Muscle layer of duodenum (tissue), 2 donors: ENCODE data around the gene LCP2.
"Not testable (repeated sequence)": the region's sequence is repeated elsewhere in the genome, so short reads cannot be mapped to it uniquely, and the experiment has no call there.

Experiments used
- H3K27ac ChIP-seq: one replicate; pipeline ENCODE4 v1.7.0; 2013; ENCODE audit warnings: mild to moderate bottlenecking, low read length
- H3K27me3 ChIP-seq: one replicate; pipeline ENCODE4 v1.7.0; 2013; ENCODE audit warnings: low read depth, mild to moderate bottlenecking, control low read depth, low read length
- H3K36me3 ChIP-seq, 2 donors: one replicate each; pipeline ENCODE4 v1.7.0; 2013; ENCODE audit warnings: low read length in 2 of 2, control low read depth in 1 of 2, mild to moderate bottlenecking in 1 of 2; ENCODE audit not compliant: insufficient read depth in 2 of 2, control insufficient read depth in 1 of 2
- H3K4me1 ChIP-seq, 2 donors: one replicate each; pipeline ENCODE4 v1.7.0; 2013; ENCODE audit warnings: low read length in 2 of 2, mild to moderate bottlenecking in 2 of 2, control low read depth in 1 of 2, moderate library complexity in 1 of 2; ENCODE audit not compliant: insufficient read depth in 2 of 2, control insufficient read depth in 1 of 2
- H3K4me3 ChIP-seq, 2 donors: one replicate each; pipeline ENCODE4 v1.7.0; 2013; ENCODE audit warnings: low read length in 2 of 2, low read depth in 1 of 2, mild to moderate bottlenecking in 1 of 2
- H3K9me3 ChIP-seq, 2 donors: one replicate each; pipeline ENCODE4 v1.7.0; 2013; ENCODE audit warnings: low read length in 2 of 2, control low read depth in 1 of 2, mild to moderate bottlenecking in 1 of 2; ENCODE audit not compliant: control insufficient read depth in 1 of 2
- donor health status: healthy.

The LCP2 gene

DNA sequence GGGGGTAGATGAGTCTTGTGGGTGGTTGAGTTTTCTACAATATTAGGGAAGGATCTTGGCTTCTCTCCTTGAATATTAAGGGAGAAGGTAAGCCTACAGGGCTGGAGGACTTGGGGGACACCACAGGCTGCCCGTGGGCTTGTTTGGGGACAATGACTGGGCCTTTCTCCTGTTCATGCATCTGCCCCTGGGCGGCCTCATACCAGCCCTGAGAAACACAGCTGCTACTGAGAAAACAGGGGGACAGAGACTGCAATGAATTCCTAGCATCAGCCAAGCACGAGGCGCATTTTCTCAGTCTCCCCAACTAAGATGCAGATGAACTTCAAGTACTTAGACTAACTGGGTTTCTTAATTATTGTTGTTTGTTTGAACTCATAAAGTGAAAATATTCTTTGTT, 40.2 kb downstream of the LCP2 start:
- Histone ChIP-seq H3K36me3 (peaks cover 0 to 20% of the 10 kb centered on the region in 2 donors), H3K27ac (no peak overlapping the region)

DNA sequence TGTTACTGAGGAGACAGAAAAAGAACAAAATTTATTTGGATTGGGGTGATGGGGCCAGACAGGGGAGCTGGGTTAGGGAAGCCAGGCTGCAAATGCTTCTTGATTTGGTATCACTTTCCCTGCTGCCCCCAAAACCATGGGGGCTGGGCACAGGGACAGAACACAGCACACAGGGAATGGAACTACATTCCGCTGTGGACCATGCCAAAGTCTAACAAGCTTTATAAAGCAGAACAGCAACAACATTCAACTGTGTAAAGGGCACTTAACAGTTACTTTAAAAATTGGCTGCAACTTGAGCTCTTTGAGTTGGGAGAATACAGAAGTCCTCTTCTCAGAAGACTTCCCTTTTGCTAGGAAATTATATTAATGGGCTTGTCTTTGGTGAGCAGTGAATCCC, 41.0 kb downstream of the LCP2 start:
- no peaks in the 10 kb centered on the region for H3K9me3 ChIP-seq
- H3K27ac ChIP-seq: no peak overlapping the region
- no peak overlapping the region for H3K4me3 ChIP-seq
- H3K36me3 ChIP-seq: peaks cover 0 to 19% of the 10 kb centered on the region in 2 donors
- H3K4me1 ChIP-seq: no peaks in the 10 kb centered on the region
- H3K27me3 ChIP-seq: no peaks in the 10 kb centered on the region

More for the DNA sequence above, 40.2 kb downstream of the LCP2 start:
- no peaks in the 10 kb centered on the region for H3K4me1 ChIP-seq
- H3K9me3 ChIP-seq: no peaks in the 10 kb centered on the region
- H3K27me3 ChIP-seq: no peaks in the 10 kb centered on the region
- no peak overlapping the region for H3K4me3 ChIP-seq

DNA sequence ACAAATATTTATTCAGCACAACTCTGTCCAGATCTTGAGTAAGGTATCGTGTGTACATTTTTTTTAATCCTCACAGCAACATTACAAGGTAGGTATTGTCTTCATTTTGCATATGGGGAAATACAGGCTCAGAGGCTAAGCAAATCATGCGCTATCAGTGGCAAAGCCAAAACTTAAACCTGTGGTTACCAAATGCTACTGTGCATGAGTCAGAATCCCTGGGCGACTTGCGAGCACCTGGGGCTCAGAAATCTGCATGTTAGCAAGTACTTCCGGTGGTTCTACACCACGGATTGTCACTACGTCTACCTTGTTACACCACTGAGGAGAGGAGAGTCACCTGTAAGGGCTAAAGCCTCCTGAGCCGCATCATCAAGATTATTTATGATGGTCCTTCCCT, 43.5 kb downstream of the LCP2 start:
- H3K4me1 ChIP-seq: no peaks in the 10 kb centered on the region
- no peaks in the 10 kb centered on the region for H3K27me3 ChIP-seq
- peaks cover 0 to 10% of the 10 kb centered on the region in 2 donors for H3K36me3 ChIP-seq
- H3K27ac ChIP-seq: no peak overlapping the region
- H3K9me3 ChIP-seq: no peaks in the 10 kb centered on the region
- no peak overlapping the region for H3K4me3 ChIP-seq

DNA sequence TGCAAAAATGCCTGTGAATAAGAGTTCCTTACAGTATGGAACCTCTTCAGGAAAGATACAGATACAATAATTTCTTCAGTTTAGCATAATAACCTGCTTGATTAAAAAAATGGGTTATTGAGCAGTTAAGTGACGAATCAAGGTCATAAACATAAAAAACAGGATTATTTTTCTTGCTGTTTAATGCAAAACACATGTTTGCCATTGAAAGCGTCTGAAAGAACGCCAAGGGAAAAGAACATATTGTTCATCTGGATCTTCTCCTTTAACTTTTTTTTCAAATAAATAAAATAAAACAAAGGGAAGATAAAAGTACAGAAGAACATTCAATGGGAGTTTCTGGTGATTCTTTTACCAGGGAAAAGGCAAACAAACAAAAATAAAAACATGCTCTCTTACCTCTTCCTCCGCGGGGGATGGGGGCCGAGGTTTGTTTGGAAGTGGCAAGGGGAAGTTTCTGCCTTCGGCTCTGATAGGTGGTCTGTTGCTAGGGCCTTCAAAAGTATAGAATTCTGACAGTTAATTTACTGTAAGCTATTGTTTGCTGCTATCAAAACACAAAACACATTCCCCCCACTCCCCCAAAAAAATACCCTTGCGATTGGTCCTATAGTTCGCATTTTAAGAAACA, 44.7 kb downstream of the LCP2 start:
- Histone ChIP-seq H3K27me3 (no peaks in the 10 kb centered on the region), H3K27ac (no peak overlapping the region), H3K9me3 (no peaks in the 10 kb centered on the region), H3K4me3 (no peak overlapping the region), H3K36me3 (peaks cover 0 to 9% of the 10 kb centered on the region in 2 donors), H3K4me1 (no peaks in the 10 kb centered on the region)

DNA sequence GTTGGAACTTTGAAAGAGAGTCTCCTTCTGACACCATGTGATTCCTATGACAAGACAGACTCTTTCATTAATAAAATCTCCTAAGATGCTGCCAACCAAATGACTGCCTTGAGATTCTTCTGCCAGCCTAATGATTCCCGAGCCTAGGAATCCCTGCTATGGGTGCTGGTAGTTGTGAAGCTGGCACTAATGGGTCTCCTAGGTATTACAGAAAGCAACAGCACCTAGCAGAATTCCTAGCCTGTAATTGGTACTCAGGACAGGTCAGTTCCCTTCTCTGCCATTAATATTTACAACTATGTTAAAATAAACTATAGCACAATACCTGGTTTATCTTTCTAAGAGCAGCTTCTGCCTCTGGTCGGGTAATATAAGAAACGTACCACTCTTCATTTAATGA, 45.5 kb downstream of the LCP2 start:
- no peak overlapping the region for H3K4me3 ChIP-seq
- H3K27me3 ChIP-seq: no peaks in the 10 kb centered on the region
- H3K4me1 ChIP-seq: no peaks in the 10 kb centered on the region
- H3K36me3 ChIP-seq: peaks cover 0 to 9% of the 10 kb centered on the region in 2 donors
- no peak overlapping the region for H3K27ac ChIP-seq
- H3K9me3 ChIP-seq: no peaks in the 10 kb centered on the region

DNA sequence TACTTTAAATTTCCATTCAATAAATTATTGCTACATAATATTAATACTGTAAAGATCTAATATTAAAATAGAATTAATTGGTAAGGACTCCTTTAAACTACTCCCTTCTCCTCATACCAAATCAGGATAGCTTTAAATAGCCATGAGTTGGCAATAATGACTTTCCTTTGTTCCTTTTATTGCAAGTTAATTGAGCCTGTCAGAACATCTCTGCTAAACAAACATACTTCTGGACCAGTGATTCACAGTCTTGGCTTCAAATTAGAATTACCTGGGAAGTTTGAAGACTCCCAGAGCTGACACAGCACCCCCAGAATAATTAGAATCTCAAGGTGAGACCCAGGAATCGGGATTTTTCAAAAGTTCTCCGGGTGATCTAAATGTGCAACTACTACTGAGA, 46.1 kb downstream of the LCP2 start:
- Histone ChIP-seq H3K27me3 (no peaks in the 10 kb centered on the region), H3K36me3 (peaks cover 0 to 6% of the 10 kb centered on the region in 2 donors), H3K9me3 (no peaks in the 10 kb centered on the region), H3K4me3 (no peak overlapping the region), H3K4me1 (no peaks in the 10 kb centered on the region), H3K27ac (no peak overlapping the region)

DNA sequence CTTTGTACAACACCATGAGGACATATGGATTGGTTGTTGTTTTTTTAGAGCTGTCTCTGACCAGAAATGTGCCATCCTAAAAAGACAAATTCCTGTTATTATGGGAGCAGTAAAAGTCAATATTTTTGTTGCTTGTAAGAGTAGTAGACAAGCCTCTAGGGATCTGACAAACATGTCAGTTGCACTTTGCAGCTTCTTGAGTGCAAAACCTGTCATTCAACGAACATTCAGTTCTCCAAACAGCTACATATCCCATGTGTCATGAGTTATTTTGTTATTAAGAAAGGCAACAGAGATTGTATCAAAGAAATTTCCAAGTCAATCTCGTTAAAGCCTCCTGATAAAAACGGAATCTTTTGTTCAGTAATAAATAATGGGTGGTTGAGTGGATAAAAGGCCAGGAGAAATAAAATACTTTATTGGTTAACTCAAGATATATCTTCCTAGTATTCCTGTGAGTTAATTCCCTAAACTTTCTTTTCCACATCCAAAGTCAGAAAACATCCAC, 46.7 kb downstream of the LCP2 start:
- no peaks in the 10 kb centered on the region for H3K27me3 ChIP-seq
- no peak overlapping the region for H3K27ac ChIP-seq
- H3K4me3 ChIP-seq: no peak overlapping the region
- no peaks in the 10 kb centered on the region for H3K4me1 ChIP-seq
- peaks cover 0 to 5% of the 10 kb centered on the region in 2 donors for H3K36me3 ChIP-seq
- H3K9me3 ChIP-seq: no peaks in the 10 kb centered on the region

DNA sequence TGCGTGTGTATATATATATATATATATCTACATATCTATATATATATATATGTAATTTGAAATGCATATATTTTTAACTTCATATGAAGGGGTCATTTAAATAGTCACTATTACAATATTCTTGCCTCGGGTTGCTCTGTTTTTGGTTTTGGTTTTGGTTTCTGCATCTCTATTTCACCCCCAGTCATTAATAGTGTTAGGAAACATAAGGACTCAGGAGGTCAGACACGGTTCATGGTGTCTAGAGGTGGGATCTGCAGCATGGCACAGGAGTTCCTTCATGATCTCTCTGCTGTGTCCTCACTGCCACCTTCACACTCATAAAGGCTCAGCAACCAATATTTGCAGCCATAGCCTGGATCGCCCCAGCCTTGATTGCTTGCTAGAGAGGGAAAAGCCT, 48.2 kb downstream of the LCP2 start:
- Histone ChIP-seq H3K27ac (no peak overlapping the region), H3K27me3 (no peaks in the 10 kb centered on the region), H3K36me3 (peaks cover 0 to 5% of the 10 kb centered on the region in 2 donors), H3K4me1 (no peaks in the 10 kb centered on the region), H3K9me3 (no peaks in the 10 kb centered on the region), H3K4me3 (no peak overlapping the region)

DNA sequence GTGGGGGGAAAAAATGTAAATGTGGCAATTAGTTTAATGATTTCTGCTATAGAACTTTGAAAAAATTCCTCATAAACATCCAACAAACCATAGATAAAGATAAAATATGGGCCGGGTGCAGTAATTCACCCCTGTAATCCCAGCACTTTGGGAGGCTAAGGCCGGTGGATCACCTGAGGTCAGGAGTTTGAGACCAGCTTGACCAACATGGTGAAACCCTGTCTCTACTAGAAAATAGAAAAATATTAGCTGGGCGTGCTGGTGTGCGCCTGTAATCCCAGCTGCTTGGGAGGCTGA, 48.7 kb downstream of the LCP2 start:
- not testable (repeated sequence) for H3K9me3 ChIP-seq, H3K36me3 ChIP-seq, H3K4me1 ChIP-seq, H3K27ac ChIP-seq, H3K4me3 ChIP-seq, H3K27me3 ChIP-seq

DNA sequence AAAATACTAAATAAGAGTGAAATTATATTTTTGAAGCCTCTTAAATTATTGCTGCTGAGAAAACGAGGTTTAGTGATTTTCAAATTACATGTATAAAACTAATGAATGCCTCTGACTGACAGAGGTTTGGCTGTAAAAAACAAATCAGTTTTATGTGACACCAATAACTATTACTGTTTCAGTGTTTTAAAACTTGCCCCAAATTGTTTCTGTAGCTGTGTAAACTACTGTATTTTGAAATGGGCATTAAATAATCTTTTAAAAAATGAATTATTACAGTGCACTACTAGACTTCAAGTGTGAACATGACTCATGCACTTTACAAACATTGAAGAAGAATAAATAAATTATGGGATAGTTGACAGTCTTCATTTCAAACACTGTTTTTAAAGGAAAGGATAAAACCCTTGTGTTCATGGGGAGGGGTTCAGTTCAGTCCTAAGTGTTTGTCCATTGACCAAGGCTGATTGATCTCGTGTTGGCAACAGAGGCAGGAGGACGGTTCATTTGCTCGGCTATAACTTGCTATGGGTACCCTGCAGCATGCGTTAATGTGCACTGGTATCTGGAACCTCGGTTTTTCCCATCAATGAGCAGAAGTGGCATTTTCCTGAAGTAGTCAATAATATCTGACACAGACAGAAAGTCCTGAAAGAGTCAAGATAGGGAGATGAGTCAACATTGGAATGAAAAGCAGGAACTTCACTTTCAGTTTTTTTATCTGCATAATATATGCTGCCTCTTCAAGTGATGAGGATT, 49.2 kb downstream of the LCP2 start:
- no peak overlapping the region for H3K4me3 ChIP-seq
- H3K4me1 ChIP-seq: no peaks in the 10 kb centered on the region
- no peaks in the 10 kb centered on the region for H3K9me3 ChIP-seq
- no peak overlapping the region for H3K27ac ChIP-seq
- no peaks in the 10 kb centered on the region for H3K27me3 ChIP-seq
- H3K36me3 ChIP-seq: peaks cover 0 to 5% of the 10 kb centered on the region in 2 donors

DNA sequence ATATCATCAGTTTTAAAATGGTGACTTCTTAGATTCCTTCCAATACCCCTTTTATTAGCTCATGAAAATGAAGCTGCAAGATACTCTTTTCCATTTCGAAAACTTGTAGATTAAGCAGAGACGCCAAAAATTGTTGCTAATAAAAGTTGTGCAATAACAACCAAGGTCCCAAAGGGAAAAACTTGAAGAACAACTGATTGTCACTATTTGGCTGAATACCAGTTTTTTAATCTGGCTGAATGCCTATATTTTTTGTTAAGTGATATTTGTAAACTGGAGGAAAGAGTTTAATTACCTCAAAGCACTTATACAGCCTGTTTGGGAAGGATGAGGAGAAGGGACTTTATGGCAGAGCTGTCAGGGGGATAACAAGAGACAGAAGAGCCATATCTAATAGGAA, 50.2 kb downstream of the LCP2 start:
- Histone ChIP-seq H3K27me3 (no peaks in the 10 kb centered on the region), H3K27ac (no peak overlapping the region), H3K36me3 (peaks cover 0 to 5% of the 10 kb centered on the region in 2 donors)

More for the DNA sequence above, 50.2 kb downstream of the LCP2 start:
- Histone ChIP-seq H3K4me1 (no peaks in the 10 kb centered on the region), H3K4me3 (no peak overlapping the region), H3K9me3 (no peaks in the 10 kb centered on the region)
